ENCODE measurements around the gene ZFPM1. TPM values are rescaled to one million over a fixed set of nuclear protein-coding genes. Genes with fewer than 3 reads are reported as not detected.

ZFPM1 gene
- total RNA-seq, 2 donors from 2014 or later = 18.1 to 21.5 TPM

- Mint-ChIP-seq H3K4me1 (no peaks in the 10 kb centered on the region), H3K27me3 (ENCODE audit: insufficient read depth) (no peaks in the 10 kb centered on the region), H3K9me3 (no peaks in the 10 kb centered on the region), H3K36me3 (ENCODE audit: low read depth) (no peaks in the 10 kb centered on the region), H3K27ac (no peak overlapping the region), H3K4me3 (no peak overlapping the region)
- Histone ChIP-seq H3K4me3 (ENCODE audit: low read length) (no peak overlapping the region), H3K36me3 (ENCODE audit: control insufficient read depth, insufficient read depth, low read length) (no peaks in the 10 kb centered on the region), H3K9me3 (ENCODE audit: control insufficient read depth, low read length) (no peaks in the 10 kb centered on the region), H3K4me1 (ENCODE audit: control insufficient read depth, insufficient read depth, low read length) (no peaks in the 10 kb centered on the region), H3K9ac (ENCODE audit: extremely low read depth, low read length, poor library complexity, severe bottlenecking) (no peak overlapping the region), H3K27ac (ENCODE audit: low read depth, low read length) (no peak overlapping the region), H3K27me3 (ENCODE audit: control insufficient read depth, insufficient read depth, low read length, poor library complexity, severe bottlenecking) (no peaks in the 10 kb centered on the region)
- WGBS, 2 experiments (ENCODE audit: insufficient coverage in 1 of 2, insufficient read length in 1 of 2) = 82 to 86% methylated on average over 5 to 6 of the region's 6 CpGs
- no peak for DNase-seq
- no peak for TF ChIP-seq CTCF (conservative IDR thresholded peaks at IDR 0.05)
Observed at GRCh38 chr16:88423448-88423850, 29.6 kb upstream of the ZFPM1 start.

- no peaks in the 10 kb centered on the region for H3K9me3 Mint-ChIP-seq
- Histone ChIP-seq H3K4me3 (ENCODE audit: low read length) (no peak overlapping the region), H3K27me3 (ENCODE audit: control insufficient read depth, insufficient read depth, low read length, poor library complexity, severe bottlenecking) (no peaks in the 10 kb centered on the region), H3K36me3 (ENCODE audit: control insufficient read depth, insufficient read depth, low read length) (no peaks in the 10 kb centered on the region), H3K4me1 (ENCODE audit: control insufficient read depth, insufficient read depth, low read length) (no peaks in the 10 kb centered on the region), H3K9ac (ENCODE audit: extremely low read depth, low read length, poor library complexity, severe bottlenecking) (no peak overlapping the region), H3K9me3 (ENCODE audit: control insufficient read depth, low read length) (no peaks in the 10 kb centered on the region), H3K27ac (ENCODE audit: low read depth, low read length) (no peak overlapping the region)
- H3K4me3 Mint-ChIP-seq = no peak overlapping the region
- no peak overlapping the region for H3K27ac Mint-ChIP-seq
- 84 to 85% methylated on average over 21 to 24 of the region's 24 CpGs for WGBS, 2 experiments (ENCODE audit: insufficient coverage in 1 of 2, insufficient read length in 1 of 2)
- no peaks in the 10 kb centered on the region for H3K27me3 Mint-ChIP-seq (ENCODE audit: insufficient read depth)
- no peaks in the 10 kb centered on the region for H3K4me1 Mint-ChIP-seq
- no peak for TF ChIP-seq CTCF (conservative IDR thresholded peaks at IDR 0.05)
- H3K36me3 Mint-ChIP-seq (ENCODE audit: low read depth) = no peaks in the 10 kb centered on the region
- DNase-seq = no peak
Observed at GRCh38 chr16:88424587-88425235, 28.4 kb upstream of the ZFPM1 start.

DNA sequence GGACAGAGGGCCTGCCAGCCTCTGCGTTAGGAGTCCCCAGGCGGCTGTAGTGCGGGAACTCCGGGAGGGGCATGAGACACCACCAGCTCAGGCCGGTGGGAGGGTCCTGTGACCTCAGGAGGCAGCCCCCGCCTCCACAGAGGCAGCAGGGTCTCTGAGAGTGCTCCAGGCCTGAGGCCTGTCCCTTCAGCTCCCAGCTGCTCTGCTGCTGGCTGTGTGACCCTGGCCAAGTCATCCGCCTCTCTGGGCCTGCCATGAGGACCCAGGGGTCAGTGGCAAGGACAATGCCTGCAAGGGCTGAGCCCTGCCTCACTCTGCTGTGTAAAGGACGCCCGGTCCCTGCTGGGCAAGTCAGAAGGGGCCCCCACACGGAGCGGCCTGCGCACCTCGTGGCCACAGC, 27.1 kb upstream of the ZFPM1 start:
- Histone ChIP-seq H3K4me1 (ENCODE audit: control insufficient read depth, insufficient read depth, low read length) (no peaks in the 10 kb centered on the region), H3K9ac (ENCODE audit: extremely low read depth, low read length, poor library complexity, severe bottlenecking) (no peak overlapping the region), H3K36me3 (ENCODE audit: control insufficient read depth, insufficient read depth, low read length) (no peaks in the 10 kb centered on the region), H3K9me3 (ENCODE audit: control insufficient read depth, low read length) (no peaks in the 10 kb centered on the region), H3K4me3 (ENCODE audit: low read length) (no peak overlapping the region), H3K27ac (ENCODE audit: low read depth, low read length) (no peak overlapping the region), H3K27me3 (ENCODE audit: control insufficient read depth, insufficient read depth, low read length, poor library complexity, severe bottlenecking) (peaks cover 4% of the 10 kb centered on the region)
- H3K27me3 Mint-ChIP-seq (ENCODE audit: insufficient read depth) = no peaks in the 10 kb centered on the region
- WGBS, 2 experiments (ENCODE audit: insufficient coverage in 1 of 2, insufficient read length in 1 of 2) = 91 to 92% methylated on average over 13 of the region's 13 CpGs
- H3K4me3 Mint-ChIP-seq = no peak overlapping the region
- no peak overlapping the region for H3K27ac Mint-ChIP-seq
- DNase-seq = no peak
- TF ChIP-seq CTCF (conservative IDR thresholded peaks at IDR 0.05) = no peak
- no peaks in the 10 kb centered on the region for H3K9me3 Mint-ChIP-seq
- H3K36me3 Mint-ChIP-seq (ENCODE audit: low read depth) = no peaks in the 10 kb centered on the region
- no peaks in the 10 kb centered on the region for H3K4me1 Mint-ChIP-seq
